GM19025 (cell line): ENCODE data around the gene MYRIP.

ENCODE experiments used
- ATAC-seq: cut with Tn5 transposase; IDR thresholded peaks from one replicate; pipeline ENCODE4 v1.9.1; 2021; ENCODE audit warnings: mild to moderate bottlenecking, low read depth, moderate library complexity; ENCODE audit not compliant: unreplicated experiment

The MYRIP gene

DNA sequence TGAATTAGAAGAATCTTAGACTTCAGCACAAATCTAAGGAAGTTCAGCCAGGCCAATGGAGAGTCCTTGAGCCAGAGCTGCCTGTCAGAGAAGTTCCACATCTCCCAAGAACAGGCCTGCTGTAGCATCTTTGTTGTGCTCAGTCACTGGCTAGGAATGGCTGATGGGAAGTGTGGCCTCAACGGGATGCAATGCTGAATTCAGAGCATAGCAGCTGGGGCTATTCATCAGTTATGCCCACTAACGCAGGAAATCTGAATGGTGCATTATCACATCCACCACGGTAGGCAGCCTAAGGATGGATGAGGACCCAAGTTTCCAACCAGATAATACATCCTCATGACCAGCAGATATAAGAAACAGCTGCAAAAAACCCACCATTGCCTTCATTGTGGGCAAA is 496.9 kb downstream of the MYRIP start:
- ATAC-seq, result no peak

DNA sequence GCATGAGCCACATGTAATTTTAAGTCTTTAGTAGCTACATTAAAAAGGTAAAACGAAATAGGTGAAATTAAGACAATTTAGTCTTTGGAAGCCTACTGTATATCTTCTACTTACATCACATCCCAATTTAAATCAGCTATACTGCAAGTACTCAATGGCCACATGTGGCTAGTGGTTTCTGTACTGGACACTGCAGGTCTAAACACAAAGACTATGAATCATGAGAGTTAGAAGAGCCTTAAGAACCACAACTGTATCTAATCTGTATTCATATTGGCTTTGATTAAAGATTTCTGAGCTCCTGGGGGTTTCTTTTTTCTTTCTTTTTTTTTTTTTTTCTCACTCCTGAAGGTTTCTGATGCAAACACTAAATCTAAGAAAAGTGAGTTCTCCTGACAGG is 497.8 kb downstream of the MYRIP start:
- no peak for ATAC-seq

DNA sequence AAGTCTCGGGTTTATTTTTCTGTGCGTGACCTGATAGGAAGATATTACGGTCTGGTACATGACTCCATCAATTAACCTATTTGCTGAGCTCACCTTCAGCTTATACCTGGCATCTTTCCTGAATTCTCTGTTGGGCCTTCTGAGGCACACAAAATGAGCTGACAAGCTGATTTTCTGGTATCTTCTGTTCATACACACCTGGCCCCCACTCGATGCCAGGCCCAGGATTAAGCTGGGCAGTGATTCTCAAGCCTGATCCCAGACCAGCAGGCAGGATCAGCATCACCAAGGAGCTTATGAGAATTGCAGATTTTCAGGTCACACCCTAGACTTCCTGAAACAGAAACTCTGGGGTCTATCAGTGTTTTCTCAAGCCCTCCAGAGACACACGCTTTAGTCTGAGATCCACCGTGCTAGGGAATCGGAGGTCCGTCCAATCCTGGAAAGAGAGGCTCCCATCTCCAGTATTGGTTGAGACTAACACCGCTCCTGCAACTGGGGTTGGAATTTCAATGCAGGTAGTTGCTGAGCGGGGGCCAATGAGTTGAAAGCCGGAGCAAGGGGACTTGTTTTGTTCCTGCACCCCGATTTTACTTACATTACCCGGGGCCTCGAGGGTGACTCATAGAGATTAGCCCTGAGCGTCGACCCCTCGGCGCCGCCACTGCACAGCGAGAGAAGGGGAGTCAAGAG is 499.5 kb downstream of the MYRIP start:
- no peak for ATAC-seq

DNA sequence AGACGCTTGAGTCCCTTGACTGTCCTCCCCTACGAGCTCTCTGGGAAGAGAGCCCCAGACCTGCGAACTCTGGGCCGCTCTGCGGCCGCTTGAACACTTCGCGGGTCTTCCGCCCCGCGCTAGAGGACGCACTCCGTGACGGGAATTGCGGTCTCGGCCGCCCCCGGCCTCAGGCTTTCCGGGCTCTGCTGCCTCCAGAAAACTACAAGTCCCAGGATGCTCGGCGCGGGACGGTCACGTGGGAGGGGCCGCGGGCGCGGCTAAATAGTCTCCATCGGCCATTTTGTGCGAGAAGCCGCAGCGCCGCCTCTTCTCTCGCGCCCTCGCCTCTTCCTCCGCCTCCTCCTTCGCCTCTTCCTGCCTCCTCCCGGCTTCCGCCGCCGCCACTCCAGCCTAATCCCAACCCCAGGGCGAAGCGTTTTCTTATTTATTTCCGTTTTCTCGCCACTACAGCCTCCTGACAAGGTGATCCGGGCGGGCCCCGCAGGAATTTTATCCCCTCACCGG is 500.1 kb downstream of the MYRIP start, which contains the start of gene EIF1B:
TSS of gene EIF1B (plus strand) at position 290 of the 507 bp plus-strand sequence. CDS start 235 bp downstream, outside the sequence.
- peak; percentile 95 for ATAC-seq
